HepG2 (cell line): ENCODE measurements around the gene AP3D1. TPM values are rescaled to one million over a fixed set of nuclear protein-coding genes. Genes with fewer than 3 reads are reported as not detected.

Source experiments
- ARNT ChIP-seq: fragments of 450-650 bp; IDR thresholded peaks from 2 replicates; pipeline ENCODE4 v1.6.1; 2017
- ATF1 ChIP-seq: IDR thresholded peaks from 2 replicates; pipeline ENCODE4 v1.6.1; 2016; ENCODE audit warnings: mild to moderate bottlenecking, control low read depth
- CENPT ChIP-seq: sonication (generic); formaldehyde crosslinking; IDR thresholded peaks from 2 replicates; pipeline ENCODE4 v1.8.0; 2022; ENCODE audit warnings: low read depth, mild to moderate bottlenecking, moderate library complexity, missing genetic modification reagents
- FOSL2 ChIP-seq: sonication (generic); formaldehyde crosslinking; IDR thresholded peaks from 2 replicates; pipeline ENCODE4 v1.4.0; 2020; ENCODE audit warnings: missing genetic modification reagents
- FOXP1 ChIP-seq, 2 experiments: fragments of 450-650 bp in 1 of 2; IDR thresholded peaks; 2 replicates each; pipeline ENCODE4 v1.6.1; 2017 to 2018; ENCODE audit warnings: antibody characterized with exemption in 1 of 2
- GLI4 ChIP-seq: sonication (generic); formaldehyde crosslinking; IDR thresholded peaks from 2 replicates; pipeline ENCODE4 v1.5.1; 2020; ENCODE audit warnings: missing genetic modification reagents, mild to moderate bottlenecking, moderate library complexity, borderline replicate concordance
- KAT8 ChIP-seq: IDR thresholded peaks from 2 replicates; pipeline ENCODE4 v1.6.1; 2016; ENCODE audit warnings: missing genetic modification reagents, missing compliant biosample characterization
- KDM4B ChIP-seq: sonication (generic); formaldehyde crosslinking; IDR thresholded peaks from 2 replicates; pipeline ENCODE4 v1.4.0; 2020; ENCODE audit warnings: missing genetic modification reagents
- PCBP1 ChIP-seq: fragments of 200-400 bp; formaldehyde crosslinking; IDR thresholded peaks from 2 replicates; pipeline ENCODE4 v1.6.1; 2017; ENCODE audit warnings: mild to moderate bottlenecking, low read depth, low read length, borderline replicate concordance
- RCOR2 ChIP-seq: IDR thresholded peaks from 2 replicates; pipeline ENCODE4 v1.6.1; 2016; ENCODE audit warnings: missing biosample characterization, missing genetic modification reagents
- RNF2 ChIP-seq: fragments of 450-650 bp; conservative IDR thresholded peaks from 2 replicates; pipeline ENCODE4 v1.6.1; 2016; ENCODE audit warnings: low read depth
- SRSF4 ChIP-seq: fragments of 200-400 bp; formaldehyde crosslinking; IDR thresholded peaks from one replicate; pipeline ENCODE4 v1.6.1; 2018; ENCODE audit warnings: mild to moderate bottlenecking, low read depth, low read length, moderate library complexity; ENCODE audit not compliant: poor library complexity, severe bottlenecking
- ZFP90 ChIP-seq: sonication (generic); formaldehyde crosslinking; IDR thresholded peaks from 2 replicates; pipeline ENCODE4 v1.8.0; 2022; ENCODE audit warnings: missing genetic modification reagents, mild to moderate bottlenecking, inconsistent platforms, borderline replicate concordance
- ZGPAT ChIP-seq: IDR thresholded peaks from 2 replicates; pipeline ENCODE4 v1.6.1; 2016; ENCODE audit warnings: mild to moderate bottlenecking
- ZNF224 ChIP-seq: sonication (generic); formaldehyde crosslinking; IDR thresholded peaks from 2 replicates; pipeline ENCODE4 v1.5.0; 2020; ENCODE audit warnings: mild to moderate bottlenecking, missing genetic modification reagents
- ZNF281 ChIP-seq: sonication (generic); formaldehyde crosslinking; IDR thresholded peaks from 2 replicates; pipeline ENCODE4 v1.4.0; 2020; ENCODE audit warnings: missing genetic modification reagents, borderline replicate concordance
- ZNF333 ChIP-seq: sonication (generic); formaldehyde crosslinking; IDR thresholded peaks from 2 replicates; pipeline ENCODE4 v1.4.0; 2020; ENCODE audit warnings: mild to moderate bottlenecking, missing genetic modification reagents, borderline replicate concordance
- ZNF646 ChIP-seq: sonication (generic); formaldehyde crosslinking; IDR thresholded peaks from 2 replicates; pipeline ENCODE4 v1.9.0; 2021; ENCODE audit warnings: mild to moderate bottlenecking, missing genetic modification reagents
- ZNF678 ChIP-seq: sonication (generic); formaldehyde crosslinking; IDR thresholded peaks from 2 replicates; pipeline ENCODE4 v1.4.0; 2020; ENCODE audit warnings: mild to moderate bottlenecking, missing genetic modification reagents
- ZNF879 ChIP-seq: sonication (generic); formaldehyde crosslinking; IDR thresholded peaks from 2 replicates; pipeline ENCODE4 v1.8.1; 2023; ENCODE audit warnings: missing genetic modification reagents
- polyA plus RNA-seq, 8 experiments: library from polyadenylated mRNA; depleted of rRNA in 3 of 8; stranded (reverse) in 7 of 8; unstranded in 1 of 8; fragments of >200 nt; fragmentation: Illumina TruSeq in 4 of 8; extraction: Trizol in 4 of 8; gene quantifications; 2 replicates each; pipeline versions ENCODE4 v1.2.1 to v1.2.3, GENCODE V29; 2011 to 2016; ENCODE audit warnings: low read depth in 4 of 8, missing spikeins in 1 of 8, mixed read lengths in 1 of 8; ENCODE audit not compliant: insufficient read depth in 1 of 8
- total RNA-seq, 5 experiments: library from RNA; depleted of rRNA; stranded (reverse); fragments of >200 nt; fragmentation: Illumina TruSeq; extraction: Trizol; gene quantifications; 2 replicates each; pipeline ENCODE4 v1.2.3, GENCODE V29; 2016; ENCODE audit warnings: low read depth in 1 of 5

AP3D1 gene
- total and polyA plus RNA-seq, 2 of the 13 experiments (the other 11 are each of a cell fraction or from before 2014, with no cell fraction given), result 68.0 to 82.6 TPM

GRCh38 chr19:2059422-2060201 lies 91.8 kb downstream of the AP3D1 start (continued):
- TF ChIP-seq FOXP1 (IDR thresholded peaks at IDR 0.05) (no peak), FOXP1 (CRISPR knock-in tag; IDR thresholded peaks at IDR 0.05) (no peak), ZNF678 (CRISPR knock-in tag) (peak; percentile 60; the same call in 1 of the 2 replicates), ZFP90 (CRISPR knock-in tag) (no peak), ATF1 (CRISPR knock-in tag) (no peak), ZNF224 (CRISPR knock-in tag) (no peak), SRSF4 (no peak), KDM4B (CRISPR knock-in tag) (no peak), ZGPAT (CRISPR knock-in tag) (peak; percentile 59), PCBP1 (no peak), FOSL2 (peak; percentile 97), ZNF281 (CRISPR knock-in tag) (peak; percentile 83), KAT8 (peak; percentile 60; the same call in 1 of the 2 replicates), CENPT (CRISPR knock-in tag) (no peak), ARNT (no peak), ZNF879 (CRISPR knock-in tag) (0 out of 2 replicates have a peak, but pooled peaks have one; percentile 40), RNF2 (no peak), RCOR2 (peak; percentile 37), ZNF333 (CRISPR knock-in tag) (no peak), ZNF646 (CRISPR knock-in tag) (no peak), GLI4 (no peak)
